Astrocyte (in vitro differentiated cells and primary cell): ENCODE results near the gene PPM1N. TPM values are rescaled to one million over a fixed set of nuclear protein-coding genes. Genes with fewer than 3 reads are reported as not detected.

Experiments used
- DNase-seq: peaks from one replicate; pipeline ENCODE4 v3.0.0-alpha.2; 2010; ENCODE audit warnings: low read depth
- FAIRE-seq: peaks from 2 replicates; lab custom pipeline; 2011; peaks lifted over from hg19 to GRCh38; lab: Jason Lieb, UNC
- H2AFZ ChIP-seq: 2 replicates; pipeline ENCODE4 v1.6.0; 2012; ENCODE audit warnings: low read depth, low read length, inconsistent platforms
- H3K27ac ChIP-seq: 2 replicates; pipeline ENCODE4 v1.5.1; 2011; ENCODE audit warnings: low read depth, low read length, inconsistent platforms
- H3K27me3 ChIP-seq: 2 replicates; pipeline ENCODE4 v1.6.0; 2011; ENCODE audit warnings: low read length, inconsistent platforms; ENCODE audit not compliant: insufficient read depth
- H3K36me3 ChIP-seq: 2 replicates; pipeline ENCODE4 v1.5.1; 2011; ENCODE audit warnings: low read length, inconsistent platforms; ENCODE audit not compliant: insufficient read depth
- H3K4me1 ChIP-seq: 2 replicates; pipeline ENCODE4 v1.5.1; 2011; ENCODE audit warnings: low read length, inconsistent platforms; ENCODE audit not compliant: insufficient read depth
- H3K4me2 ChIP-seq: 2 replicates; pipeline ENCODE4 v1.6.0; 2012; ENCODE audit warnings: low read length, inconsistent platforms
- H3K4me3 ChIP-seq: 2 replicates; pipeline ENCODE4 v1.5.1; 2011; ENCODE audit warnings: low read depth, mild to moderate bottlenecking, low read length, inconsistent platforms; ENCODE audit not compliant: insufficient read depth
- H3K79me2 ChIP-seq: 2 replicates; pipeline ENCODE4 v1.6.0; 2012; ENCODE audit warnings: mild to moderate bottlenecking, low read length, inconsistent platforms; ENCODE audit not compliant: insufficient read depth
- H3K9ac ChIP-seq: 2 replicates; pipeline ENCODE4 v1.6.0; 2012; ENCODE audit warnings: mild to moderate bottlenecking, low read length, inconsistent platforms
- H3K9me3 ChIP-seq: 2 replicates; pipeline ENCODE4 v1.5.1; 2012; ENCODE audit warnings: low read depth, mild to moderate bottlenecking, low read length, inconsistent platforms; ENCODE audit not compliant: insufficient read depth
- H4K20me1 ChIP-seq: 2 replicates; pipeline ENCODE4 v1.6.0; 2012; ENCODE audit warnings: low read length, inconsistent platforms; ENCODE audit not compliant: insufficient read depth
- H3K27ac Mint-ChIP-seq: one replicate; pipeline ENCODE4 v1.8.0; 2021; ENCODE audit warnings: mild to moderate bottlenecking, mixed read lengths; ENCODE audit not compliant: unreplicated experiment
- H3K27me3 Mint-ChIP-seq: one replicate; pipeline ENCODE4 v1.8.0; 2021; ENCODE audit warnings: low read depth, mixed read lengths; ENCODE audit not compliant: unreplicated experiment
- H3K36me3 Mint-ChIP-seq: one replicate; pipeline ENCODE4 v1.8.0; 2021; ENCODE audit warnings: low read depth, mixed read lengths; ENCODE audit not compliant: unreplicated experiment
- H3K4me1 Mint-ChIP-seq: one replicate; pipeline ENCODE4 v1.8.0; 2021; ENCODE audit warnings: low read depth, mixed read lengths; ENCODE audit not compliant: unreplicated experiment
- H3K4me3 Mint-ChIP-seq: one replicate; pipeline ENCODE4 v1.8.0; 2021; ENCODE audit warnings: mild to moderate bottlenecking, moderate library complexity, mixed read lengths; ENCODE audit not compliant: unreplicated experiment
- H3K9me3 Mint-ChIP-seq: one replicate; pipeline ENCODE4 v1.8.0; 2021; ENCODE audit warnings: mild to moderate bottlenecking, mixed read lengths; ENCODE audit not compliant: unreplicated experiment
- EZH2 ChIP-seq: IDR thresholded peaks from 2 replicates; pipeline ENCODE4 v1.6.1; 2012; ENCODE audit warnings: mild to moderate bottlenecking, low read length, inconsistent platforms; ENCODE audit not compliant: insufficient read depth
- total RNA-seq: library from RNA; stranded (reverse); gene quantifications from 2 replicates; pipeline ENCODE4 v1.2.1, GENCODE V29; 2021
- TF ChIP-seq, protein P1 (sequence below): IDR thresholded peaks from 2 replicates; pipeline ENCODE4 v1.5.1; 2011; ENCODE audit warnings: low read depth, mild to moderate bottlenecking, inconsistent platforms, low read length, moderate library complexity; ENCODE audit not compliant: insufficient read depth

The PPM1N gene
- total RNA-seq, 1 donor from 2014 or later: 1.3 TPM

GRCh38 chr19:45499196-45500180, 1.2 kb downstream of the PPM1N start:
- H3K9me3 Mint-ChIP-seq: peaks cover 2% of the 10 kb centered on the region
- Histone ChIP-seq H3K79me2 (no peaks in the 10 kb centered on the region), H3K9ac (no peak overlapping the region), H3K36me3 (no peaks in the 10 kb centered on the region), H3K27ac (no peak overlapping the region), H3K4me2 (peak overlapping the region; percentile 77), H4K20me1 (peaks cover 12% of the 10 kb centered on the region), H3K9me3 (no peaks in the 10 kb centered on the region), H2AFZ (peak overlapping the region; percentile 73), H3K27me3 (peaks cover 13% of the 10 kb centered on the region), H3K4me1 (peaks cover 11% of the 10 kb centered on the region), H3K4me3 (peak overlapping the region; percentile 28)
- peaks cover 24% of the 10 kb centered on the region for H3K27me3 Mint-ChIP-seq
- no peak for FAIRE-seq
- no peak for DNase-seq
- no peaks in the 10 kb centered on the region for H3K4me1 Mint-ChIP-seq
- no peak overlapping the region for H3K27ac Mint-ChIP-seq
- no peak for TF ChIP-seq EZH2
- TF ChIP-seq, protein P1, sequence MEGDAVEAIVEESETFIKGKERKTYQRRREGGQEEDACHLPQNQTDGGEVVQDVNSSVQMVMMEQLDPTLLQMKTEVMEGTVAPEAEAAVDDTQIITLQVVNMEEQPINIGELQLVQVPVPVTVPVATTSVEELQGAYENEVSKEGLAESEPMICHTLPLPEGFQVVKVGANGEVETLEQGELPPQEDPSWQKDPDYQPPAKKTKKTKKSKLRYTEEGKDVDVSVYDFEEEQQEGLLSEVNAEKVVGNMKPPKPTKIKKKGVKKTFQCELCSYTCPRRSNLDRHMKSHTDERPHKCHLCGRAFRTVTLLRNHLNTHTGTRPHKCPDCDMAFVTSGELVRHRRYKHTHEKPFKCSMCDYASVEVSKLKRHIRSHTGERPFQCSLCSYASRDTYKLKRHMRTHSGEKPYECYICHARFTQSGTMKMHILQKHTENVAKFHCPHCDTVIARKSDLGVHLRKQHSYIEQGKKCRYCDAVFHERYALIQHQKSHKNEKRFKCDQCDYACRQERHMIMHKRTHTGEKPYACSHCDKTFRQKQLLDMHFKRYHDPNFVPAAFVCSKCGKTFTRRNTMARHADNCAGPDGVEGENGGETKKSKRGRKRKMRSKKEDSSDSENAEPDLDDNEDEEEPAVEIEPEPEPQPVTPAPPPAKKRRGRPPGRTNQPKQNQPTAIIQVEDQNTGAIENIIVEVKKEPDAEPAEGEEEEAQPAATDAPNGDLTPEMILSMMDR: no peak
- peaks cover 3% of the 10 kb centered on the region for H3K36me3 Mint-ChIP-seq
- peak overlapping the region; percentile 51 for H3K4me3 Mint-ChIP-seq

- Histone ChIP-seq H3K4me3 (no peak overlapping the region), H3K27ac (no peak overlapping the region), H3K79me2 (no peaks in the 10 kb centered on the region), H4K20me1 (peaks cover 4% of the 10 kb centered on the region), H3K4me1 (peaks cover 21% of the 10 kb centered on the region), H2AFZ (no peak overlapping the region), H3K36me3 (no peaks in the 10 kb centered on the region), H3K9me3 (no peaks in the 10 kb centered on the region), H3K9ac (no peak overlapping the region), H3K4me2 (no peak overlapping the region), H3K27me3 (peaks cover 13% of the 10 kb centered on the region)
- Mint-ChIP-seq H3K4me1 (peaks cover 6% of the 10 kb centered on the region), H3K27me3 (peaks cover 24% of the 10 kb centered on the region), H3K9me3 (peaks cover 2% of the 10 kb centered on the region), H3K4me3 (peak overlapping the region; percentile 50), H3K27ac (no peak overlapping the region), H3K36me3 (no peaks in the 10 kb centered on the region)
- TF ChIP-seq EZH2: no peak
- TF ChIP-seq, protein P1: no peak
- no peak for DNase-seq
- FAIRE-seq: no peak
Observed at GRCh38 chr19:45500918-45501729, 2.9 kb downstream of the PPM1N start.
